HG02798 (cell line): Measurements from ENCODE around the gene NCCRP1.

ENCODE experiments used
- ATAC-seq: cut with Tn5 transposase; IDR thresholded peaks from one replicate; pipeline ENCODE4 v1.9.1; 2021; ENCODE audit warnings: mild to moderate bottlenecking; ENCODE audit not compliant: unreplicated experiment, poor library complexity

Gene NCCRP1

DNA sequence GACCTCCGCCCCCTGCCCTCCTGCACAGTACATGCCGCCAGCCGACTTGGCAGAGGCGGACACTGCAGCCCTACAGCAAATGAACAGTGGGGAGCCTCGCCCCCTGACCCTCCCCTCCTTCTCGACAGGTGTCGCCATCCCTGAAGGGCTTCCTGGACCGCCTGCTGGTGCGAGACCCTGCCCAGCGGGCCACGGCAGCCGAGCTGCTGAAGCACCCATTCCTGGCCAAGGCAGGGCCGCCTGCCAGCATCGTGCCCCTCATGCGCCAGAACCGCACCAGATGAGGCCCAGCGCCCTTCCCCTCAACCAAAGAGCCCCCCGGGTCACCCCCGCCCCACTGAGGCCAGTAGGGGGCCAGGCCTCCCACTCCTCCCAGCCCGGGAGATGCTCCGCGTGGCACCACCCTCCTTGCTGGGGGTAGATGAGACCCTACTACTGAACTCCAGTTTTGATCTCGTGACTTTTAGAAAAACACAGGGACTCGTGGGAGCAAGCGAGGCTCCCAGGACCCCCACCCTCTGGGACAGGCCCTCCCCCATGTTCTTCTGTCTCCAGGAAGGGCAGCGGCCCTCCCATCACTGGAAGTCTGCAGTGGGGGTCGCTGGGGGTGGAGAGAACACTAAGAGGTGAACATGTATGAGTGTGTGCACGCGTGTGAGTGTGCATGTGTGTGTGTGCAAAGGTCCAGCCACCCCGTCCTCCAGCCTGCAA lies 18.3 kb upstream of the NCCRP1 start:
- ATAC-seq: no peak

DNA sequence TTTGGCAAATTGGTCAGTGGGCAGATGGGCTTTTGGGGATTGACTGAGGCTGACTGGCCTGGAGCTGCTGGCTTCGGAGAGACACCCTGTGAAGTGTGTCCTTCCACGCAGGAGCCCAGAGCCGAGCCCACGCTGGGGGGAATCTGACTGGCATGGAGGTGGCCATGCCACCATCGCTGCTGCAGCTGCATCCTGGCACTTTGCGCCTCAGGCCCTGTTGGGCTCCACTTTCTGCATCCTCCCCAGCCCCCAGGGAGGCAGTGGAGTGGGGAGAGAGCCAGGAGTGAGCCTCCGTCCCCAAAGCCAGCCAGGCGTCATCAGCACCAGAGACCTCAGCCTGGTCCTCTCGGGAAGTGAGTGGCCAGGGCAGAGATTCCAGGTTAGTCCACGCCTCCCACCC lies 17.0 kb upstream of the NCCRP1 start:
- ATAC-seq: no peak

DNA sequence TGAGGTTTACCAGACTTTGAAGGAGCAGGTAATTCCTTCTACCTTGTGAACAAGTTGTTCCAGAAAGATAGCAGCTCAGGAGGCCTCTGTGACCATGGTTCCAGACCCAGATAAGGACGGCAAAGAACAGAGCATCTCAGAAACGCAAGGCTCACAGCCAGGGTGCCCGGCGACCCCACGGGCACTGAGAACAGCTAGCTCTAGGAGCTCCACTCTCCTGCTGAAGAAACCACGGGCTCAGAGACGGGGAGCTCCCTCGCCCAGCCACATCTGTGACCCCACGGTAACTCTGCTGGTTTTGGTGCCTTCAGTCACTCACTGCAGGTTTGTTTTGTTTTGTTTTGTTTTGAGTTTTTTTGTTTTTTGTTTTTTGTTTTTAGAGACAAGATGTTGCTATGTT lies 16.0 kb upstream of the NCCRP1 start:
- ATAC-seq: no peak

DNA sequence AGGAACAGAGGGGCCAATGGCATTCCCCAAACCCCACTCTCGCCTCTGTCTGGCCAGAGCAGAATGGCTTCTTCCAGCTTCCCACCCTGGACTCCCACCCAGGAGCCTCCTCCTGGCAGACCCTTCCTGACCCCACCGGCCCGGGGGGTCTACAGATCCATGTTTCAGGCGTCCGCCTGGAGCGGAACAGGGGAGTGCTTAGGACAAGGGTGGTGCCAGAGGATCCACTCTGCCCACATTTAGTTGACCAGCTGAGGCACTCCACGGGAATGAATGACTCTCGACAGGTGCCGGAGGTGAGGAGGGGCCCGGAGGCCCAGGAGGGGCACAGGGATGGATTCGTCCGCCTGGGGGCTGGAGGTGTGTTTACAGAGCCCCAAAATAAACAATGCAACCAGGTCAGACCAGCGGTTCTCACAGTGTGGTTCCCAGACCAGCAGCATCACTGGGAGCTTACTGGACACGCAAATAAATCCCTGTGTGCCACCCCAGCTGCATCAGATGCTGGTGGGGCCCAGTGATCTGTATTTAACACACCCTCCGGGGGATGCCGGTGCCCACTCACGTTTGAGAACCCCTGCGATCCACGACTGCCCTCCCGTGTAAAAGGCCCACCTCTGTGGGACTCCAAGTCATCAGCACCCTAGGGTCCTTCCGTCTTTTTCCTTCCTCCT lies 15.1 kb upstream of the NCCRP1 start:
- no peak for ATAC-seq

DNA sequence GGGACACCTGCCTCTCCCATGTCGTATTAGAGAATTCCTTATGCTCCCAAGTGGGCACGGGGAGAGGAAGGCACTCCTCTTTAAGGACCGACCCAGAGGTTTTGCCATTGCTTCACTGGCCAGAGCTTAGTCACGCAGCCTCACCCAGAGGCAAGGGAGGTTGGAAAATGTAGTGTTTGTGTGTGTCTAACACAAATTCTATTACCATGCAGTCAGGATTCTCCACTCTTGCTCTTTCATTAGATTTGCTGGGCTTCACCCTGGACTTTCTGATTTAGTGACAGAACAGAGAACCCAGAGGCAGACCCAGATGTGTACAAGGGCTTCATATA lies 14.6 kb upstream of the NCCRP1 start:
- no peak for ATAC-seq

DNA sequence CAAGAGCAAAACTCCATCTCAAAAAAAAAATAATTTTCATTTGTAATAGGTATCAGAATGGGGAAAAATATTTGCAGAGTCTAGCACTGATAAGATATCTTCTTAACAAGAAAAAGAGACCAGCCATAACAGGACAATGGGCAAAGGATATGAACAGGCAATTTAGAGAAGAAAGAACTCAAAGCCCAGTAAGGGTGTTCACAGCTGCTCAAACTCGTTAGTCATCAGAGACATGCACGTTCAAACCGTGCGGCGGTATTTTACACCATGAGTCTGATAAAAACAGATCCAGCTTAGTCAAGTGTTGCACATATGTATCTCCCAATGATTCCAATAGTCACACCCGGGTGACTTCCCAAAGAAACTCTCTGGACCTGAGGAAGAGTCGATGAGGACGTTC lies 13.7 kb upstream of the NCCRP1 start:
- ATAC-seq: no peak

DNA sequence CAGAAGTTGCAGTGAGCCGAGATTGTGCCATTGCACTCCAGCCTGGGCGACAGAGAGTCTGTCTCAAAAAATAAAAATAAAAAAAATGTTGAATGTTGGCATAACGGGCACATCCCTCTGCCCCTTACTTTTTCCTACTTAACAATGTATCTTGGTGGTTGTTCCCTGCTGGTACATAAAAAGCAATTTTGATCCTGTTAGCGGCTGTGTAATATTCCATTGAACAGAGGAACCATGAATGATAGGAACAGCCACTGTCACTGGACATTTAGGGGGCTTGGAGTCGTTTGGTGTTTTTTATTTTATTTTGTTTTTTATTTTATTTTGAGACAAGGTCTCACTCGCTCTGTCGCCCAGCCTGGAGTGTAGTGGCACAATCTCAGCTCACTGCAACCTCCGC lies 10.4 kb upstream of the NCCRP1 start:
- ATAC-seq: no peak

DNA sequence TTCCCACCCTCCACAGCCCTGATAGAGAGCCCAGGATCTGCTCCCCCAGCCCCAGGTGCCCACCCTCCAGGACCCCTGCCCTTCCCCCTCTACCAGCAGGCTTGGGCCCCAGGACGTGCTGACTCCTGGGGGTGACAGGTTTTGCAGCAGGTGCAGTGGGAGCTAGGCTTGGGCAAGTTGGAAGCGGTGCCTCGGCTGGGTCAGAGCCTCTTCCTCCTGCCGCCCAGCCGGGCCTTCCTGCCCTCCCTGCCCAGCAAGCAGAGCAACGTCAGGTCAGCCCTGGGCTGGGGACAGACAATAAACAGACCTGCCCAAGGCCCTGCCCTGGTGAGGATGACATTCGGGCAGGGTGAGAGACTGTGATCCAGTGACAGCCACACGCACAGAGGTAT lies 9.2 kb upstream of the NCCRP1 start:
- no peak for ATAC-seq

DNA sequence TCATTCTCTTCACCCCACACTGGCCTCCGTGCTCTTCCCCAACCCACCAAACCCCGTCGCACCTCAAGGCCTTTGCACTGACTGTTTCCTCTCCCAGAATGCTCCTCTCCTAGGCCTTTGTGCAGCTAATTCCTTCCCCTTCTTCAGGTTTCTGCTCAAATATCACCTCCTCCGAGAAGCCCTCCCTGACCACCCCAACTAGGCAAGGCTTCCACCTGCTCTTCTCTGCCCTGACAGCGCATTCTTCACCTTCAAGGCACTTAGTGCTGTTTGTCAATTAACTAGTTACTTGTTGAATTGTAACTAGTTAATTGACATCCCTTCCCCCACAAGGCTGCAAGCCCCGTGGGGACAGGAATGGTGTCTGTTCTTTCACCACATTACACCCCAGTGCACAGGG lies 7.8 kb upstream of the NCCRP1 start:
- ATAC-seq: no peak

DNA sequence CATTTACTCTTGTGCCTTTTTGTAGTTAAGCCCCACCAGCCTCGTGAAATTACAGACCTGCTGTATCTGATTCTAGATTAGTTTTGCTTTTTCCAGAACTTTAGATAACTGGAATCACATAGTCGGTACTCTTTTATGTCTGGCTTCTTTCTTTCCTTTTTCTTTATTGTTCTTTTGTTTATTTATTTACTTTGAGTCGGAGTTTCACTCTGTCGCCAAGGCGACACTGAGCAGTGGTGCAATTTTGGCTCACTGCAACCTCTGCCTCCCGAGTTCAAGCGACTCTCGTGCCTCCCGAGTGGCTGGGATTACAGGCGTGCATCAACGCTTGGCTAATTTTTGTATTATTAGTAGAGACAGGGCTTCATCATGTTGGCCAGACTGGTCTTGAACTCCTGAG lies 6.0 kb upstream of the NCCRP1 start:
- ATAC-seq: no peak

DNA sequence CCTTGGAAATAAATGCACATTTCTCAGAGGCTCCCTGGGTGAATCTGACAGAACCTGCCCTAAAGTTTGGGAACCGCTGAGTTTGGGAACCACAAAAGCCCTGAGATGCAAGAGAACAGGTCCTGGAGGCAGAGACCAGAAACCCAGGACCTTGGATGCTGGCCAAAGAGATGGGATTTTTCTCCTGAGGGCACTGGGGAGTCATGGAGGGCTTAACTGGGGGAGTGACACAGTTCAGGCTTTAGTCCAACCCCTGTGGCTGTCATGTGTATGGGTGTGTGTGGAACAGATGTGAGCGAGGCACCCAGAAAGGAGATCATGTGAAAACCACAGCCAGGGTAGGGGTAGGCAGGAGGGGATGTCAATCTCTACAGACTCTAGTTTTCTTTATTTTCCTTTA lies 3.9 kb upstream of the NCCRP1 start:
- ATAC-seq: no peak

DNA sequence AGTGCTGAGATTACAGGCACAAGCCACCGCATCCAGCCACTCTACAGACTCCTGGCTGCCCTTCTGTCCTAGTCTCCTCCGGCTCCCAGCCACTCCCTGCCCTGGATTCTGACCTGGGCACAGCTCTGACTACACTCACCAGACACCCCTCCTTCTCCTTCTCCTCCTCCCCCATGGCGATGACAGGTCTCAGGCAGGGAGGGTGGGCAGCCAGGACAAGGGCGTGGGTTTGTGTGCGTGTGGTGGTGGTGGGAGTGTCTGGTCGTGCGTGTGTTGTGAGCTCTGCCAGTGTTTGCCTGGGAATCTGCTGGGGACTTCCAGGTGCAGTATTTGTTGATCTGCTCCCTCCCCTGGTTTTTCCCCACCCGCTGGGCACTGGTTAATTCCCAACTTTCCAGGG lies 3.0 kb upstream of the NCCRP1 start:
- ATAC-seq: no peak

DNA sequence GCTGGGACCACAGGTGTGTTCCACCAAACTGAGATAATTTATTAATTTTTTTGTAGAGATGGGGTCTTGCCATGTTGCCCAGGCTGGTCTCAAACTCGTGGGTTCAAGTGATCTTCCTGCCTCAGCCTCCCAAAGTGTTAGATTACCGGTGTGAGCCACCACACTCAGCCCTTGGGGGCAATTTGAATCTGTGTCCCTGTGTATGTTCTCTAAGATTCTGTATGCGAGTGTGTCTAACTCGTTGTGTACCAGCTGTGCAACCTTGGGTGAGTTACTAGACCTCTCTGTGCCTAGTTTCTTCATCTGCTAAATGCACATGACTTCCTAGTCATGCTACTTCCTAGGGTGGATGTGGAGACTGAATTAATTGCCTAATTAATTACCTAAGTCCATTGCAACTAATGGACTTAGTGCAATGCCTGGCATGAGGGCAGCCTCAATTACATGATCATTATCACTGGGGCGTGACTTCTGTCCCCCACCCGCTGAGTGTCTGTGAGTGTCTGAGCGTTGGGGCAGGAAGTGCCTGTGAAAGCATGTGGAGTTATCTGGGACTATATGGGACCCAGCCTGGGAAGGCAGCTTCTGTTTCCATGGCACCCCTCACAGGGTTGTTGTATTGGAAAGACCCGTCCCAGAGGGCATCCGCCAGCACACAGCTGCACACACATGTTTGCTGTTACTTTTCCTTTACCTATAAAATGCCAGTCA lies 1.8 kb upstream of the NCCRP1 start:
- ATAC-seq: no peak

DNA sequence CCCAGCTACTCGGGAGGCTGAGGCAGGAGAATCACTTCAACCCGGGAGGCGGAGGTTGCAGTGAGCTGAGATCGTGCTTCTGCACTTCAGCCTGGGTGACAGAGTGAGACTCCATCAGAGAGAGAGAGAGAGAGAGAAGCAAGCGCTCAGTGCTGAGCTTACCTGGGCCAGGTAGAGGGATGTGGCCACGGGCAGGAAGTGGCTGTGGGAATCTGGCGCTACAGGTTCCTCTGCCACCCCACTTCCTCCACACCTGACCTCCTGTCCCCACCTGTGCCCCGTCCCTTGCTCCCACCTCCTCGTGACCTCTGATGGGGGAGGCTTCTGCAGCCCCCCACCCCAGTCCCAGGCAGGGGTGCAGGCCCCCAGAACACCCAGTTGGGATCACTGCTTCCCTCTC lies 1.0 kb upstream of the NCCRP1 start:
- ATAC-seq: no peak

DNA sequence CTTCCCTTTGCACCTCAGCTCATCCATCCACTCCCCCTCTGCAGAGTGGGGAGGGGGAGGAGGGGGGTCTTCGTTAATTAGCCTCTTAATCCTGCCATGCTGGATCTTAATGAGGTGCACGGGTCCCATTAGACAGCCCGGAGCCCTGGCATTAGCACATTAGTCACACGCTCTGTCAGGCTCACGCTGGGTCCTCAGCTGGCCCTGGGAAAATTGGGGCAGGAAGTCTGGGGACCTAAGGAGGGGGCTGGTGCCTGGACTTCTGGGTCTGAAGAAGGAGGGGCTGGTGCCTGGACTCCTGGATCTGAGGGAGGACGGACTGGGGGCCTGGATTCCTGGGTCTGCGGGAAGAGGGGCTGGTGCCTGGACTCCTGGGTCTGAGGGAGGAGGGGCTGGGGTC lies 444 bp upstream of the NCCRP1 start:
- no peak for ATAC-seq

DNA sequence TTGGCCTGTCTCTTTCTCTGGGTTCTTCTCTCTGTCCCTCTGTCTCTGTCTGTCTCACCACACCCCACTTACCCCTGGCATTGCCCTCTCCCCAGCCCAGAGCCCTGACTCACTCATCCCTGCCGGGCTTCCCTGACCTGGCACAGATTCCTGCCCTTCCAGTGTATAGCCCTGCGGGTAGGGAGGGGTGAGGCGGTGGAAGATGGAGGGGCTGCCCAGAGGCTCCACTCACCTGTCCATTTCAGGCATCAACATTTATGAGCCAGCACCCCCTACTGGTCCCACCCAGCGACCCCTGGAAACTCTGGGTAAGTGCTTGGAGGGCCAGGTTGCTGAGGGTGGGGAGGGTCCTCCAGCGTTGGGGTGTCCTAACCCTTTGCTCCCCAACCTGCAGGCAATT lies 1.0 kb downstream of the NCCRP1 start:
- ATAC-seq: no peak

DNA sequence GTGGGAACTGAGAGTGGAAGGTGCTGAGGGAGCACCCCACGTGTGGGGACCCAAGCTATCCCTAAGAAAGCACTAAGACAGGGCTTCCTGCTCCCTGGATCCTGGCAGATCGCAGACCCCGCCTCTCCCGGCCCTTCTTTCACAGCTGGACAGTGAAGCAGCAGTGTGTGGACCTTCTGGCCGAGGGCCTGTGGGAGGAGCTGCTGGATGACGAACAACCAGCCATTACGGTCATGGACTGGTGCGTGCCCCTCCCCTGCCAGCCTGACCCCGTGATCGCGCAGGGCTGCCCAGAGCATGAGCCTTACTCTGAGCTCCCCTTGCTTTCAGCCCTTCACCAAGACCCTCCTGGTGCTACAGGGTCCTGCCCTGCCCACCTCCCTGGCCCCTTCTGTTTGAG lies 2.3 kb downstream of the NCCRP1 start:
- ATAC-seq: no peak

DNA sequence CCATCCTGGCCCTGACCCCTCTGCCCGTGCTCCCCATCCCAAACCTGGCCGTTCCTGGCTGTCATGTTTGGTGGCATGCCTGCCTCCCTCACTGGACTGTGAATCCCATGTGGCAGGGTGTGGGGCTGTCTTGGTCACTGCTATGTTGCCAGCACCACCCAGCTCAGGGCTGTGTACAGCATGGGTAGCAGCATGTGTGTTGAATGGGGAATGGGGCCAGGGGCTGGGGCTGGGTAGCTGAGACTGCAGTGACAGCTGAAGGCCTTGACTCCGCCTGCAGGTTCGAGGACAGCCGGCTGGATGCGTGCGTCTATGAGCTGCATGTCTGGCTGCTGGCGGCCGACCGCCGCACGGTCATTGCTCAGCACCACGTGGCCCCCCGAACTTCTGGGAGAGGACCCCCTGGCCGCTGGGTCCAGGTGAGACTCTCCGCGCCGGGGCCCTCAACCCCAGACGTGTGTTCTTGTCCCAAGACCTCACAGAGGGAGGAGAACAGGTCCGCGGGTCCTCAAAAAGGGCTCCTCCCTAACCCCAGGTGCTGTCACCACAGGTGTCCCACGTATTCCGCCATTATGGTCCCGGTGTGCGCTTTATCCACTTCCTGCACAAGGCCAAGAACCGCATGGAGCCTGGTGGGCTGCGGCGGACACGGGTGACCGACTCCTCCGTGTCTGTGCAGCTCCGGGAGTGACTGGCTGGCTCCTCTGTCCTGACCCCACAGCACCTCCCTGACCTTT lies 3.5 kb downstream of the NCCRP1 start:
- no peak for ATAC-seq

DNA sequence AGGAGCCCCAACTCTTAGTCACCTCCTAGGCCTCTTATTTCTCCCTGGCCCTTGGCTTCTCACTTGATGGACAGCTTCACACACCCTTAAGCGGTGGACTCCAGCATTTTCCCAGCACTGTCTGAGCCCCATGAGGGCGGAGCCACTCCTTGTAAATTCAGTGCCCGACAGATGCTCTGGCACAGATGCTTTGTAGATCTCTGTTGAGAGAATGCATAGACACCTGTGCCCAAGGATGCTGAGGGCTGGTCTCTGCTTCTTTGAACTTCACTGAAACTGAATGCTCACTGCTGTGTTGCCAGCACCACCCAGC lies 4.0 kb downstream of the NCCRP1 start:
- no peak for ATAC-seq

DNA sequence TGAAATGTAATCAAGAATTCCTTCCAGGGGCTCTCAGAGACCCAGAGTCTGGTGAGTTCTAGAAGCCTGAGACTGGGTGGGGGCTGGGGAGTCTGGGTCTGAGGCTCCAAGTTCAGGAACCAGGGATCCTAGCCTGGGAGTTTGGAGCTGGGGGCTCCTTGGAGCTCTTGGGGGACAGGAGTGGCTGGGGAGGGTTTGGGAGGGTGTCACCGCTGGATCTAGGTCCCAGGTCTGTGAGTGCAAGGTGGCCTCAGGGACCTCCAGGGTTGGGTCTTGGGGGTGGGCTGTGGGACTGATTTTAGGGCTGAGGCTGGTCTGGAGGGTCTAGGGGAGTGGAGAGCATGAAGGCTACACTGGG lies 6.2 kb downstream of the NCCRP1 start:
- no peak for ATAC-seq
